Erythroblast (primary cell): ENCODE data around the gene PCDHGB6.

Source experiments
- GATA1 ChIP-seq: IDR thresholded peaks from 2 replicates; pipeline ENCODE4 v1.6.1; 2011; ENCODE audit warnings: low read depth, mild to moderate bottlenecking, control low read depth, low read length, moderate library complexity
- POLR2A ChIP-seq: IDR thresholded peaks from 2 replicates; pipeline ENCODE4 v1.6.1; 2011; ENCODE audit warnings: mild to moderate bottlenecking, low read length

DNA sequence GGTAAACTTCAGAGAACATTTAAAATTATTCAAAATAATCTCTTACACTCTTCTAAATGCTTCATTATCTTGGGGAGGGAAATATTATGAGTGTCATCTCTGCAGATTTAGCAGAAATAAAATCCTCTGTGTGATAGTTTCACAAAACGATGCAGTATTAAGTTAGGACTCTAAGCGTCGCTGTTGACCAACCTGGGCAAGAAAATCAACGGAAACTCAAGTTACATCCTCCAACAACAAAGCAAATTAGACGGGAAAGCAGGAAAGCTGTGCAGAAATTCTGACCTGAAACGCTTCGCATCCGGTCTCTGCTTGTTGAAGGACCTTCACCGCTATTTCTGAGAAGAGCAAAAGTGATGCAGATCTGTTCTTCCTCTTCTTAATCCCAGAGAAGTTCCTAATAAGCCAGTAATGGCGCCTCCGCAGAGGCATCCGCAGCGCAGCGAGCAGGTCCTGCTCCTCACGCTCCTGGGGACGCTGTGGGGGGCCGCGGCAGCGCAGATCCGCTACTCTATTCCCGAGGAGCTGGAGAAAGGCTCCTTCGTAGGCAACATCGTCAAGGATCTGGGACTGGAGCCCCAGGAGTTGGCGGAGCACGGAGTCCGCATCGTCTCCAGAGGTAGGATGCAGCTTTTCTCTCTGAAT is 34.0 kb upstream of the PCDHGB6 start, which contains the start of gene PCDHGA6:
- TF ChIP-seq POLR2A: no peak
- no peak for TF ChIP-seq GATA1
